PFSK-1 (cell line): ENCODE results near the gene PRC1.

Experiments used
- FOXP2 ChIP-seq: optimal IDR thresholded peaks from 2 replicates; pipeline ENCODE3; 2011; ENCODE audit warnings: borderline replicate concordance, control low read depth, inconsistent platforms; ENCODE audit not compliant: insufficient read depth; ENCODE audit errors: extremely low read length, extremely low read depth
- POLR2AphosphoS5 ChIP-seq: IDR thresholded peaks from 2 replicates; pipeline ENCODE4 v1.6.1; 2012; ENCODE audit warnings: low read depth, mild to moderate bottlenecking, control low read depth, low read length, moderate library complexity
- REST ChIP-seq, 2 experiments: IDR thresholded peaks; 2 replicates each; pipeline versions ENCODE4 v1.6.1 to v1.8.0; 2011 to 2012; ENCODE audit warnings: low read depth in 2 of 2, low read length in 2 of 2, control low read depth in 1 of 2, inconsistent platforms in 1 of 2, mild to moderate bottlenecking in 1 of 2, moderate library complexity in 1 of 2; ENCODE audit not compliant: insufficient read depth in 1 of 2
- SIN3A ChIP-seq: IDR thresholded peaks from 2 replicates; pipeline ENCODE4 v1.6.1; 2012; ENCODE audit warnings: mild to moderate bottlenecking, low read length, moderate library complexity, borderline replicate concordance; ENCODE audit not compliant: insufficient read depth
- TAF1 ChIP-seq: IDR thresholded peaks from 2 replicates; pipeline ENCODE4 v1.6.1; 2012; ENCODE audit warnings: low read length, control low read depth, borderline replicate concordance; ENCODE audit not compliant: insufficient read depth

- TF ChIP-seq TAF1 (no peak), POLR2AphosphoS5 (no peak), REST (IDR thresholded peaks at IDR 0.05; ENCODE audit: insufficient read depth in 1 of 2, low read depth in 2 of 2, low read length in 2 of 2) (no peak), SIN3A (no peak), FOXP2 (no peak)
Measured at GRCh38 chr15:90966262-90966661, 28.1 kb downstream of the PRC1 start.
